A549 treated with dexamethasone at 1 μM for 4 hours (cell line): ENCODE results near the gene TTC6. TPM values are rescaled to one million over a fixed set of nuclear protein-coding genes. Genes with fewer than 3 reads are reported as not detected.

Experiments used
- total RNA-seq: library from RNA; stranded (reverse); fragments of 200-300 nt; extraction: Qiagen RNA extraction; gene quantifications from 5 replicates; pipeline ENCODE4 v1.2.3, GENCODE V29; 2022

TTC6 gene
- total RNA-seq = 0.27 to 0.52 TPM (median 0.45 TPM) in 5 replicates

DNA sequence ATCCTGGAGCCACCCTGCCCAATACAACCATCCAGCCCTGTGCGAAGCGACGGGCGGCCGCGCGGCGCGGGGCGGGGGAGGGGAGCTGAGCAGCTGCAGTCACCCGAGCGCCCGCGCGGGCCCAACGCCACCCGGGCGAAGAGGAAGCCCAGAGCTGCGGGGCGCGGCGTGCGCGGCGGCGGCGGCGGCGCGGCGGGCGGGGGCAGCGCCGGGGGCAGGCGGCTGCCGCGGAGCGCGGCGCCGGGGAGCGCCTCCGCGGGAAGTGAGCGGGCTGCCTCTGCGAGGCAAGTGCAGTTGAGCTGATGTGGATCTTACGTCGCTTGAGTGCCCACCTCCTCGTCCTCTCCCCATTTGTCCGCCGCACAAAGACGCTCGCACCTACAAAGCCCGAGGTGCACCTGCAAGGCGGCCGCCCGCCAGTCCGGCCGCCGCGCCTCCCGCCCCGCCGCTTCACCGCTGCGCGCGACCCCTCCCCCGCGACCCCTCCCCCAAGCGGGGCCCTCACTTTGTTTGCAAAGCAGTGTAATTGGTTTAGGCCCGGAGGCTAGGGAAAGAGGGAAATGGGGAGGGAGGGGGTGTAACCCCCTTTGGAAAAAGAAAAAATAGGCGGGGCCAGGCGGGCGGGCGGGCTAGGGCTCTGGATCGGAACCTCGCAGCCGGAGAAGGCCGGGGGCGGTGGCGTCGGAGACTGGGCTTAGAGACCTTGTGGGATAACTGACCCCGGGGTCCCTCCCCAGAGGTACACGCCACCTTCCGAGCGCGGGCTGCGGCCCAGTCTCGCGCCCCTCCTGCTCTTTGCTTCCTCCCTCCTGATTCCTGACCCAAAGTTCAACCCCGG lies at the start of gene TTC6, which contains the start of gene FOXA1:
TSS of gene TTC6 (plus strand) at position 659 of the 838 bp plus-strand sequence. CDS start 26,436 bp downstream, outside the sequence.
TSS of gene FOXA1 (minus strand) at position 279 of the 838 bp plus-strand sequence. CDS start at position 2, 277 bp downstream.

Other genes starting within 250 kb of the TTC6 start
- gene FOXA1, start 380 bp upstream of the TTC6 start, total RNA-seq = 4.2 to 7.4 TPM (median 6.5 TPM) in 5 replicates